IMR-90 (cell line): ENCODE results near the gene SLC35F1. TPM values are rescaled to one million over a fixed set of nuclear protein-coding genes. Genes with fewer than 3 reads are reported as not detected.

ENCODE experiments used
- ATAC-seq: fragments of 200-7000 bp; cut with Tn5 transposase; 2 replicates; pipeline ENCODE4 v1.9.1; 2020; ENCODE audit warnings: low read depth, mild to moderate bottlenecking, moderate library complexity
- BruUV-seq: library from RNA; stranded (reverse); fragments of 400-500 nt; replicated peaks from 2 replicates; lab custom pipeline; 2021; lab: Mats Ljungman, UMichigan
- CTCF ChIA-PET: fragments of 300-600 bp; formaldehyde crosslinking; extraction: SDS; loops from one replicate; lab custom pipeline; 2021; ENCODE audit warnings: antibody characterized with exemption; lab: Yijun Ruan, JAX
- POLR2A ChIA-PET: fragments of 300-600 bp; sonication (Branson Sonifier 250); formaldehyde crosslinking; loops from one replicate; lab custom pipeline; 2022; ENCODE audit warnings: antibody characterized with exemption; ENCODE audit not compliant: unreplicated experiment; lab: Charles Lee
- DNase-seq: peaks from one replicate; pipeline ENCODE4 v3.0.0; 2013
- H2AFZ ChIP-seq: replicated peaks from 2 replicates; pipeline ENCODE3; 2013; ENCODE audit warnings: low read length, mild to moderate bottlenecking; ENCODE audit not compliant: poor library complexity
- H2AK5ac ChIP-seq: 2 replicates; pipeline ENCODE4 v1.6.1; 2013; ENCODE audit warnings: low read depth, low read length, inconsistent platforms
- H2AK9ac ChIP-seq: replicated peaks from 2 replicates; pipeline ENCODE3; 2013; ENCODE audit warnings: mild to moderate bottlenecking, low read depth, low read length, moderate library complexity; ENCODE audit not compliant: poor library complexity
- H2BK120ac ChIP-seq: 2 replicates; pipeline ENCODE4 v1.6.1; 2013; ENCODE audit warnings: low read depth, low read length, inconsistent platforms
- H2BK15ac ChIP-seq: 3 replicates; pipeline ENCODE4 v1.6.1; 2013; ENCODE audit warnings: low read depth, low read length, inconsistent platforms
- H2BK20ac ChIP-seq: 2 replicates; pipeline ENCODE4 v1.6.1; 2013; ENCODE audit warnings: low read depth, mild to moderate bottlenecking, inconsistent platforms, low read length, moderate library complexity
- H2BK5ac ChIP-seq: 2 replicates; pipeline ENCODE4 v1.6.1; 2013; ENCODE audit warnings: mild to moderate bottlenecking, low read depth, low read length, inconsistent platforms; ENCODE audit not compliant: poor library complexity, severe bottlenecking
- H3K14ac ChIP-seq: replicated peaks from 2 replicates; pipeline ENCODE4 v1.6.1; 2013; ENCODE audit warnings: low read depth, low read length, inconsistent platforms
- H3K18ac ChIP-seq: 2 replicates; pipeline ENCODE4 v1.6.1; 2013; ENCODE audit warnings: low read depth, low read length, control low read depth
- H3K23ac ChIP-seq: 2 replicates; pipeline ENCODE4 v1.6.1; 2013; ENCODE audit warnings: low read depth, low read length, inconsistent platforms
- H3K27ac ChIP-seq: 2 replicates; pipeline ENCODE4 v1.5.1; 2013; ENCODE audit warnings: mild to moderate bottlenecking, control low read depth, low read length; ENCODE audit not compliant: insufficient read depth
- H3K27me3 ChIP-seq: 2 replicates; pipeline ENCODE4 v1.6.1; 2013; ENCODE audit warnings: low read length; ENCODE audit not compliant: control insufficient read depth, insufficient read depth
- H3K36me3 ChIP-seq: 2 replicates; pipeline ENCODE4 v1.6.1; 2013; ENCODE audit warnings: low read length, mixed read lengths; ENCODE audit not compliant: control insufficient read depth, insufficient read depth
- H3K4ac ChIP-seq: 2 replicates; pipeline ENCODE4 v1.6.1; 2013; ENCODE audit warnings: low read depth, low read length, inconsistent platforms
- H3K4me1 ChIP-seq: 2 replicates; pipeline ENCODE4 v1.6.1; 2013; ENCODE audit warnings: low read length, mixed read lengths; ENCODE audit not compliant: control insufficient read depth, insufficient read depth
- H3K4me2 ChIP-seq: 2 replicates; pipeline ENCODE4 v1.6.1; 2013; ENCODE audit warnings: low read depth, mild to moderate bottlenecking, control low read depth, low read length, moderate library complexity
- H3K4me3 ChIP-seq: 2 replicates; pipeline ENCODE4 v1.5.1; 2013; ENCODE audit warnings: low read depth, mild to moderate bottlenecking, control low read depth, low read length, moderate library complexity; ENCODE audit not compliant: insufficient read depth
- H3K56ac ChIP-seq: 2 replicates; pipeline ENCODE4 v1.6.1; 2013; ENCODE audit warnings: low read length, inconsistent platforms; ENCODE audit not compliant: insufficient read depth; ENCODE audit errors: extremely low read depth
- H3K79me1 ChIP-seq, 2 experiments: 2 replicates each; pipeline ENCODE4 v1.6.1; 2013; ENCODE audit warnings: low read length in 2 of 2, inconsistent platforms in 1 of 2, low read depth in 1 of 2
- H3K9ac ChIP-seq: 2 replicates; pipeline ENCODE4 v1.6.1; 2013; ENCODE audit warnings: low read depth, low read length, control low read depth
- H3K9me1 ChIP-seq: 2 replicates; pipeline ENCODE4 v1.6.1; 2013; ENCODE audit warnings: low read length, inconsistent platforms; ENCODE audit not compliant: insufficient read depth
- H3K9me3 ChIP-seq: 2 replicates; pipeline ENCODE4 v1.6.1; 2013; ENCODE audit warnings: low read length; ENCODE audit not compliant: control insufficient read depth, insufficient read depth
- H4K20me1 ChIP-seq: 2 replicates; pipeline ENCODE4 v1.6.1; 2013; ENCODE audit warnings: low read length, inconsistent platforms; ENCODE audit not compliant: insufficient read depth
- H4K5ac ChIP-seq: 2 replicates; pipeline ENCODE4 v1.6.1; 2013; ENCODE audit warnings: mild to moderate bottlenecking, low read depth, low read length, control low read depth
- H4K8ac ChIP-seq, 2 experiments: 2 replicates each; pipeline ENCODE4 v1.6.1; 2013; ENCODE audit warnings: low read depth in 2 of 2, low read length in 2 of 2, control low read depth in 1 of 2, inconsistent platforms in 1 of 2
- H4K91ac ChIP-seq: 2 replicates; pipeline ENCODE4 v1.6.1; 2013; ENCODE audit warnings: low read depth, low read length, inconsistent platforms; ENCODE audit not compliant: insufficient read depth
- NFE2L2 ChIP-seq: fragments of 150-350 bp; IDR thresholded peaks from 2 replicates; pipeline ENCODE4 v1.6.1; 2016; ENCODE audit warnings: low read depth, mild to moderate bottlenecking, low read length
- WGBS, 2 experiments: methylation state at CpG; one replicate each; pipeline versions ENCODE4 v1.1.5 to v1.1.7; 2013; ENCODE audit warnings: missing lambda C conversion rate in 2 of 2; ENCODE audit not compliant: insufficient read length in 1 of 2; ENCODE audit errors: extremely low coverage in 2 of 2; 5-methylcytosine and 5-hydroxymethylcytosine counted together
- dilution Hi-C: fragments of 300-500 bp; cut with HindIII; formaldehyde crosslinking; loops from one replicate; pipeline ENCODE4 v1.14.3; 2018; ENCODE audit warnings: low sequenced_read_pairs; ENCODE audit not compliant: unreplicated experiment
- in situ Hi-C: fragments of 300-500 bp; cut with MboI; formaldehyde crosslinking; loops from 3 replicates; pipeline ENCODE4 v1.14.3; 2019; ENCODE audit warnings: low sequenced_read_pairs, inconsistent platforms, mixed read lengths
- intact Hi-C: fragments of 100-400 bp; cut with micrococcal nuclease; formaldehyde crosslinking; loops from 2 replicates; pipeline ENCODE4 v1.10.0; 2022
- polyA plus RNA-seq, 3 experiments: library from polyadenylated mRNA; depleted of rRNA; stranded (reverse); fragments of >200 nt; gene quantifications; 2 replicates each; pipeline ENCODE4 v1.2.3, GENCODE V29; 2012; ENCODE audit warnings: low replicate concordance in 1 of 3
- total RNA-seq: library from RNA; depleted of rRNA; stranded (reverse); fragments of >200 nt; gene quantifications from 2 replicates; pipeline ENCODE4 v1.2.3, GENCODE V29; 2012

SLC35F1 gene
- total and polyA plus RNA-seq, 2 of the 4 experiments (the other 2 are of a cell fraction): not detected

DNA sequence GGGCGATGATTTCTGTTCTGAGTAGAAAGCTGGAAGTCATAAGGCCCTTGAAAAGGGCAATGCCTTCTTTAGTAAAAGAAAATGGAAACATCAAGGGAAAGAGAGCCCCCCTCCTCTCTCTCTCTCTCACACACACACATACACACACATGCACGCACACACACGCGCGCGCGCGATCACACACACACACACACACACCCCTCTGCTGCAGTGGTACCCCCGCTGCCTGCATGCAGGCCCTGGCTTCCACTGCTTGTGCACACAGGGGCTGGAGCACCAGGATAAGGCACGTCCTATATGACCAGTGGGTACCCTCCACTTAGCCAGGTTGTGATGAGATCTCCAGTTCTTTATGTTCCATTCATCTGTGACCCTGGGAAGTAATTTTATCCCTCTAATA lies 300.9 kb downstream of the SLC35F1 start:
- no peak overlapping the region for H2BK5ac ChIP-seq
- no peak overlapping the region for H2BK120ac ChIP-seq
- BruUV-seq: no TSS peak
- no peak overlapping the region for H3K4me3 ChIP-seq
- no peak overlapping the region for H3K14ac ChIP-seq
- H4K91ac ChIP-seq: no peak overlapping the region
- dilution Hi-C loops (no loop called here), intact Hi-C loops (no loop called here), in situ Hi-C loops (no loop called here)
- no peak overlapping the region for H2BK20ac ChIP-seq
- CTCF ChIA-PET: no interaction called here
- no peak overlapping the region for H2AK5ac ChIP-seq
- H3K36me3 ChIP-seq: no peaks in the 10 kb centered on the region
- POLR2A ChIA-PET: no interaction called here
- WGBS, 2 experiments: no CpG with 5 or more reads among the region's 10 CpGs
- H3K9me3 ChIP-seq: no peaks in the 10 kb centered on the region
- no peak overlapping the region for H3K4me2 ChIP-seq
- TF ChIP-seq NFE2L2: no peak
- H3K4me1 ChIP-seq: no peaks in the 10 kb centered on the region
- no peaks in the 10 kb centered on the region for H3K79me1 ChIP-seq
- no peak overlapping the region for H3K23ac ChIP-seq
- H3K4ac ChIP-seq: no peak overlapping the region
- no peak overlapping the region for H2AFZ ChIP-seq
- no peak overlapping the region for H3K56ac ChIP-seq
- no peaks in the 10 kb centered on the region for H4K20me1 ChIP-seq
- H3K18ac ChIP-seq: no peak overlapping the region
- no peak overlapping the region for H3K9ac ChIP-seq
- H2BK15ac ChIP-seq: no peak overlapping the region
- H4K8ac ChIP-seq: no peak overlapping the region
- no peaks in the 10 kb centered on the region for H3K27me3 ChIP-seq
- ATAC-seq (no peak), DNase-seq (no peak)
- H3K27ac ChIP-seq: no peak overlapping the region
- no peaks in the 10 kb centered on the region for H3K9me1 ChIP-seq
- H2AK9ac ChIP-seq: no peak overlapping the region
- H4K5ac ChIP-seq: no peak overlapping the region
